ENCODE data around the gene NOP10.

Gene NOP10

GRCh38 chr15:34341381-34342212, 1.3 kb downstream of the NOP10 start:
- H3K36me3 ChIP-seq (ENCODE audit: control insufficient read depth, low read length) = peaks cover 30% of the 10 kb centered on the region
- no peaks in the 10 kb centered on the region for H4K20me1 ChIP-seq (ENCODE audit: control insufficient read depth, insufficient read depth, low read depth, low read length)
- H3K4me2 ChIP-seq (ENCODE audit: low read length) = peak overlapping the region; percentile 62
- no peaks in the 10 kb centered on the region for H3K9me3 ChIP-seq (ENCODE audit: control insufficient read depth, insufficient read depth, low read length)
- 0 out of 2 replicates have a peak, but pooled peaks cover 2% of the 10 kb centered on the region for H3K27me3 ChIP-seq (ENCODE audit: control insufficient read depth, low read length)
- peak overlapping the region; percentile 98 for H3K4me3 ChIP-seq (ENCODE audit: low read length)
- TF ChIP-seq, protein P1, sequence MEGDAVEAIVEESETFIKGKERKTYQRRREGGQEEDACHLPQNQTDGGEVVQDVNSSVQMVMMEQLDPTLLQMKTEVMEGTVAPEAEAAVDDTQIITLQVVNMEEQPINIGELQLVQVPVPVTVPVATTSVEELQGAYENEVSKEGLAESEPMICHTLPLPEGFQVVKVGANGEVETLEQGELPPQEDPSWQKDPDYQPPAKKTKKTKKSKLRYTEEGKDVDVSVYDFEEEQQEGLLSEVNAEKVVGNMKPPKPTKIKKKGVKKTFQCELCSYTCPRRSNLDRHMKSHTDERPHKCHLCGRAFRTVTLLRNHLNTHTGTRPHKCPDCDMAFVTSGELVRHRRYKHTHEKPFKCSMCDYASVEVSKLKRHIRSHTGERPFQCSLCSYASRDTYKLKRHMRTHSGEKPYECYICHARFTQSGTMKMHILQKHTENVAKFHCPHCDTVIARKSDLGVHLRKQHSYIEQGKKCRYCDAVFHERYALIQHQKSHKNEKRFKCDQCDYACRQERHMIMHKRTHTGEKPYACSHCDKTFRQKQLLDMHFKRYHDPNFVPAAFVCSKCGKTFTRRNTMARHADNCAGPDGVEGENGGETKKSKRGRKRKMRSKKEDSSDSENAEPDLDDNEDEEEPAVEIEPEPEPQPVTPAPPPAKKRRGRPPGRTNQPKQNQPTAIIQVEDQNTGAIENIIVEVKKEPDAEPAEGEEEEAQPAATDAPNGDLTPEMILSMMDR (IDR thresholded peaks at IDR 0.05; ENCODE audit: low read depth, low read length, poor library complexity, severe bottlenecking) = no peak
- no peak for TF ChIP-seq EZH2phosphoT487 (IDR thresholded peaks at IDR 0.05; ENCODE audit: borderline replicate concordance, low read length)
- peaks cover 33% of the 10 kb centered on the region for H3K4me1 ChIP-seq (ENCODE audit: control insufficient read depth, low read length)
- no peaks in the 10 kb centered on the region for H3K9me2 ChIP-seq (replicated peaks; ENCODE audit: control insufficient read depth, low read length)
- peaks cover 26% of the 10 kb centered on the region for H3F3A ChIP-seq (ENCODE audit: control insufficient read depth, insufficient read depth)
- no peak overlapping the region for H3K27ac ChIP-seq (ENCODE audit: low read depth, low read length)
- peaks cover 27% of the 10 kb centered on the region for H3K79me2 ChIP-seq (ENCODE audit: control insufficient read depth, low read length)

DNA sequence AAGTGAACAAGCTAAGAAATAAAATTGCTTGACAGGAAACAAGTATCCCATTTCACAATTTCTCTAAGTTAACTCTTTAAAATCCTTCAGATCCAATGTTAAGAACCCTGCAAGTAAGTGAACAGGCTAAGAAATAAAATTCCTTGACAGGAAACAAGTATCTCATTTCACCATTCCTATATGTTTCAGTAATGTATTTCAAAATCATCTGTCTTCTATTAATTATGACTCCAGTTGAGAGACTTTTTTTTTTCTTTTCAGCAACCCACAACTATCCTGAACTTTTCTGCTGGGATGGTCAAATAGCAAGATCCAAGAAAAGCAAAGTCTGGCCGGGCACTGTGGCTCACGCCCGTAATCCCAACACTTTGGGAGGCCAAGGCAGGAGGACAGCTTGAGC, 3.0 kb downstream of the NOP10 start:
- Histone ChIP-seq H4K20me1 (ENCODE audit: control insufficient read depth, insufficient read depth, low read depth, low read length) (no peaks in the 10 kb centered on the region), H3K4me3 (ENCODE audit: low read length) (no peak overlapping the region), H3K4me2 (ENCODE audit: low read length) (no peak overlapping the region), H3F3A (ENCODE audit: control insufficient read depth, insufficient read depth) (peaks cover 28% of the 10 kb centered on the region), H3K79me2 (ENCODE audit: control insufficient read depth, low read length) (peaks cover 27% of the 10 kb centered on the region), H3K36me3 (ENCODE audit: control insufficient read depth, low read length) (peaks cover 30% of the 10 kb centered on the region), H3K27ac (ENCODE audit: low read depth, low read length) (no peak overlapping the region), H3K27me3 (ENCODE audit: control insufficient read depth, low read length) (no peaks in the 10 kb centered on the region; the same call in 1 of the 2 replicates), H3K9me3 (ENCODE audit: control insufficient read depth, insufficient read depth, low read length) (no peaks in the 10 kb centered on the region), H3K4me1 (ENCODE audit: control insufficient read depth, low read length) (peaks cover 49% of the 10 kb centered on the region), H3K9me2 (replicated peaks; ENCODE audit: control insufficient read depth, low read length) (no peaks in the 10 kb centered on the region)
- TF ChIP-seq EZH2phosphoT487 (IDR thresholded peaks at IDR 0.05; ENCODE audit: borderline replicate concordance, low read length) = no peak
- TF ChIP-seq, protein P1 (IDR thresholded peaks at IDR 0.05; ENCODE audit: low read depth, low read length, poor library complexity, severe bottlenecking) = no peak

- Histone ChIP-seq H3K9me2 (replicated peaks; ENCODE audit: control insufficient read depth, low read length) (no peaks in the 10 kb centered on the region), H3K36me3 (ENCODE audit: control insufficient read depth, low read length) (peaks cover 30% of the 10 kb centered on the region), H3K9me3 (ENCODE audit: control insufficient read depth, insufficient read depth, low read length) (no peaks in the 10 kb centered on the region), H3K4me3 (ENCODE audit: low read length) (peak overlapping the region; percentile 88), H3F3A (ENCODE audit: control insufficient read depth, insufficient read depth) (peaks cover 31% of the 10 kb centered on the region), H3K4me1 (ENCODE audit: control insufficient read depth, low read length) (peaks cover 64% of the 10 kb centered on the region), H3K27ac (ENCODE audit: low read depth, low read length) (no peak overlapping the region), H3K4me2 (ENCODE audit: low read length) (peak overlapping the region; percentile 82), H3K79me2 (ENCODE audit: control insufficient read depth, low read length) (peaks cover 27% of the 10 kb centered on the region), H4K20me1 (ENCODE audit: control insufficient read depth, insufficient read depth, low read depth, low read length) (no peaks in the 10 kb centered on the region), H3K27me3 (ENCODE audit: control insufficient read depth, low read length) (no peaks in the 10 kb centered on the region; the same call in 1 of the 2 replicates)
- no peak for TF ChIP-seq EZH2phosphoT487 (IDR thresholded peaks at IDR 0.05; ENCODE audit: borderline replicate concordance, low read length)
- TF ChIP-seq, protein P1 (IDR thresholded peaks at IDR 0.05; ENCODE audit: low read depth, low read length, poor library complexity, severe bottlenecking) = no peak
These were observed 4.6 kb downstream of the NOP10 start for GRCh38 chr15:34338347-34338746.

Data from DOHH2 (cell line).